Epidermal melanocyte (primary cell): Measurements from ENCODE around the gene IL17RC.

ENCODE experiments used
- DNase-seq: peaks from one replicate; pipeline ENCODE4 v3.0.0; 2011; ENCODE audit warnings: low spot score; ENCODE audit not compliant: insufficient read length

Gene IL17RC

DNA sequence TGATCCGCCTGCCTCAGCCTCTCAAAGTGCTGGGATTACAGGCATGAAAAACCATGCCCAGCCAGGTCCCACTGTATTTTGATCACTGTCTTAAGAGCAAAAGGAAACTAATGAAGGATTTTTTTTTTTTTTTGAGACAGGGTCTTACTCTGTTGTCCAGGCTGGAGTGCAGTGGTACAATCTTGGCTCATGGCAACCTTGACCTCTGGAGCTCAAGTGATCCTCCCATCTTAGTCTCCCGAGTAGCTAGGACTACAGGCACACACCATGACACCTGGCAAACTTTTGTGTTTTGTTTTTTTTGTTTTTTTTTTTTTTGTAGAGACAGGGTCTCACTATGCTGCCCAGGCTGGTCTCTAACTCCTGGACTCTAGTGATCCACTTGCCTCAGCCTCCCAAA, 63.4 kb downstream of the IL17RC start:
- DNase-seq = no peak
